ENCODE results near the gene SUSD2. TPM values are rescaled to one million over a fixed set of nuclear protein-coding genes. Genes with fewer than 3 reads are reported as not detected.

Gene SUSD2
- total and polyA plus RNA-seq, 2 of the 8 experiments (the other 6 are each of a cell fraction or from before 2014, with no cell fraction given): 2.0 to 4.8 TPM

DNA sequence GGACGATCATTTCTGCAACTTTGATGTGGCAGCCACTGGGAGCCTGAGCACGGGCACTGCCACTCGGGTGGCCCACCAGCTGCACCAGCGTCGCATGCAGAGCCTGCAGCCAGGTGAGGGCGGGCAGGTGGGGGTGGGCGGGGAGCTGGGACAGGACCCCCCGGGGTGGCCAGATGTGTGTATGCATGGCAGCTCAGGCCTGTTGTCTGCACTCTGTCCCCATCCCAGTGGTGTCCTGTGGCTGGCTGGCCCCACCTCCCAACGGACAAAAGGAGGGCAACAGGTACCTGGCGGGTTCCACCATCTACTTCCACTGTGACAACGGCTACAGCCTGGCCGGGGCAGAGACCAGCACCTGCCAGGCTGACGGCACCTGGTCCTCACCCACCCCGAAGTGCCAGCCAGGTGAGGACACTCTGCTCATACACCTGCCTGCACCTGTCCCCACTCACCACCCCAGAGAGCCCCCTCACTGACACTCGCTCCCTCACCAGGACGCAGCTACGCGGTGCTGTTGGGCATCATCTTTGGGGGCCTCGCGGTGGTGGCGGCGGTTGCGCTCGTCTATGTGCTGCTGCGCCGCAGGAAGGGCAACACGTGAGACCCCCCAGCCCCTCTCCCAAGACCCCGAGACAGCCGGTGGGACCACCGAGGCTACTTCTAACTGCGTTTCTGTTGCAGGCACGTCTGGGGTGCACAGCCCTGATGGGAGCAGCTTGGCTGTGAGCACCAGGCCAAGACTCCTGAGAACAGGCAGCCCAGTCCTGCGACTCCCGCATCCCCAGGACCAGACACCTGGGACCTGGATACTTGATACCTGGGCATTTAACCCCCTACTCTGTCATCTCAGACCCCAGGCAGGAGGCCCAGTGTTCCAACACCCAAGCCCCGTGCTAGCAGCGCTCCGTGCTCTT, 6.7 kb downstream of the SUSD2 start (continued):
- TF ChIP-seq, protein P1, sequence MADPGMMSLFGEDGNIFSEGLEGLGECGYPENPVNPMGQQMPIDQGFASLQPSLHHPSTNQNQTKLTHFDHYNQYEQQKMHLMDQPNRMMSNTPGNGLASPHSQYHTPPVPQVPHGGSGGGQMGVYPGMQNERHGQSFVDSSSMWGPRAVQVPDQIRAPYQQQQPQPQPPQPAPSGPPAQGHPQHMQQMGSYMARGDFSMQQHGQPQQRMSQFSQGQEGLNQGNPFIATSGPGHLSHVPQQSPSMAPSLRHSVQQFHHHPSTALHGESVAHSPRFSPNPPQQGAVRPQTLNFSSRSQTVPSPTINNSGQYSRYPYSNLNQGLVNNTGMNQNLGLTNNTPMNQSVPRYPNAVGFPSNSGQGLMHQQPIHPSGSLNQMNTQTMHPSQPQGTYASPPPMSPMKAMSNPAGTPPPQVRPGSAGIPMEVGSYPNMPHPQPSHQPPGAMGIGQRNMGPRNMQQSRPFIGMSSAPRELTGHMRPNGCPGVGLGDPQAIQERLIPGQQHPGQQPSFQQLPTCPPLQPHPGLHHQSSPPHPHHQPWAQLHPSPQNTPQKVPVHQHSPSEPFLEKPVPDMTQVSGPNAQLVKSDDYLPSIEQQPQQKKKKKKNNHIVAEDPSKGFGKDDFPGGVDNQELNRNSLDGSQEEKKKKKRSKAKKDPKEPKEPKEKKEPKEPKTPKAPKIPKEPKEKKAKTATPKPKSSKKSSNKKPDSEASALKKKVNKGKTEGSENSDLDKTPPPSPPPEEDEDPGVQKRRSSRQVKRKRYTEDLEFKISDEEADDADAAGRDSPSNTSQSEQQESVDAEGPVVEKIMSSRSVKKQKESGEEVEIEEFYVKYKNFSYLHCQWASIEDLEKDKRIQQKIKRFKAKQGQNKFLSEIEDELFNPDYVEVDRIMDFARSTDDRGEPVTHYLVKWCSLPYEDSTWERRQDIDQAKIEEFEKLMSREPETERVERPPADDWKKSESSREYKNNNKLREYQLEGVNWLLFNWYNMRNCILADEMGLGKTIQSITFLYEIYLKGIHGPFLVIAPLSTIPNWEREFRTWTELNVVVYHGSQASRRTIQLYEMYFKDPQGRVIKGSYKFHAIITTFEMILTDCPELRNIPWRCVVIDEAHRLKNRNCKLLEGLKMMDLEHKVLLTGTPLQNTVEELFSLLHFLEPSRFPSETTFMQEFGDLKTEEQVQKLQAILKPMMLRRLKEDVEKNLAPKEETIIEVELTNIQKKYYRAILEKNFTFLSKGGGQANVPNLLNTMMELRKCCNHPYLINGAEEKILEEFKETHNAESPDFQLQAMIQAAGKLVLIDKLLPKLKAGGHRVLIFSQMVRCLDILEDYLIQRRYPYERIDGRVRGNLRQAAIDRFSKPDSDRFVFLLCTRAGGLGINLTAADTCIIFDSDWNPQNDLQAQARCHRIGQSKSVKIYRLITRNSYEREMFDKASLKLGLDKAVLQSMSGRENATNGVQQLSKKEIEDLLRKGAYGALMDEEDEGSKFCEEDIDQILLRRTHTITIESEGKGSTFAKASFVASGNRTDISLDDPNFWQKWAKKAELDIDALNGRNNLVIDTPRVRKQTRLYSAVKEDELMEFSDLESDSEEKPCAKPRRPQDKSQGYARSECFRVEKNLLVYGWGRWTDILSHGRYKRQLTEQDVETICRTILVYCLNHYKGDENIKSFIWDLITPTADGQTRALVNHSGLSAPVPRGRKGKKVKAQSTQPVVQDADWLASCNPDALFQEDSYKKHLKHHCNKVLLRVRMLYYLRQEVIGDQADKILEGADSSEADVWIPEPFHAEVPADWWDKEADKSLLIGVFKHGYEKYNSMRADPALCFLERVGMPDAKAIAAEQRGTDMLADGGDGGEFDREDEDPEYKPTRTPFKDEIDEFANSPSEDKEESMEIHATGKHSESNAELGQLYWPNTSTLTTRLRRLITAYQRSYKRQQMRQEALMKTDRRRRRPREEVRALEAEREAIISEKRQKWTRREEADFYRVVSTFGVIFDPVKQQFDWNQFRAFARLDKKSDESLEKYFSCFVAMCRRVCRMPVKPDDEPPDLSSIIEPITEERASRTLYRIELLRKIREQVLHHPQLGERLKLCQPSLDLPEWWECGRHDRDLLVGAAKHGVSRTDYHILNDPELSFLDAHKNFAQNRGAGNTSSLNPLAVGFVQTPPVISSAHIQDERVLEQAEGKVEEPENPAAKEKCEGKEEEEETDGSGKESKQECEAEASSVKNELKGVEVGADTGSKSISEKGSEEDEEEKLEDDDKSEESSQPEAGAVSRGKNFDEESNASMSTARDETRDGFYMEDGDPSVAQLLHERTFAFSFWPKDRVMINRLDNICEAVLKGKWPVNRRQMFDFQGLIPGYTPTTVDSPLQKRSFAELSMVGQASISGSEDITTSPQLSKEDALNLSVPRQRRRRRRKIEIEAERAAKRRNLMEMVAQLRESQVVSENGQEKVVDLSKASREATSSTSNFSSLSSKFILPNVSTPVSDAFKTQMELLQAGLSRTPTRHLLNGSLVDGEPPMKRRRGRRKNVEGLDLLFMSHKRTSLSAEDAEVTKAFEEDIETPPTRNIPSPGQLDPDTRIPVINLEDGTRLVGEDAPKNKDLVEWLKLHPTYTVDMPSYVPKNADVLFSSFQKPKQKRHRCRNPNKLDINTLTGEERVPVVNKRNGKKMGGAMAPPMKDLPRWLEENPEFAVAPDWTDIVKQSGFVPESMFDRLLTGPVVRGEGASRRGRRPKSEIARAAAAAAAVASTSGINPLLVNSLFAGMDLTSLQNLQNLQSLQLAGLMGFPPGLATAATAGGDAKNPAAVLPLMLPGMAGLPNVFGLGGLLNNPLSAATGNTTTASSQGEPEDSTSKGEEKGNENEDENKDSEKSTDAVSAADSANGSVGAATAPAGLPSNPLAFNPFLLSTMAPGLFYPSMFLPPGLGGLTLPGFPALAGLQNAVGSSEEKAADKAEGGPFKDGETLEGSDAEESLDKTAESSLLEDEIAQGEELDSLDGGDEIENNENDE (IDR thresholded peaks at IDR 0.05; ENCODE audit: insufficient replicate concordance, low read length): no peak
- TF ChIP-seq TCF12 (IDR thresholded peaks at IDR 0.05; ENCODE audit: low read depth, low read length) (no peak), EGR1 (IDR thresholded peaks at IDR 0.05; ENCODE audit: borderline replicate concordance, low read depth, low read length) (no peak), BACH1 (IDR thresholded peaks at IDR 0.05; ENCODE audit: low read length) (no peak), TAF7 (optimal IDR thresholded peaks at IDR 0.05; ENCODE audit: borderline replicate concordance, low read depth, low read length) (no peak), JUN (IDR thresholded peaks at IDR 0.05; ENCODE audit: low read depth, low read length) (no peak), RBBP5 (IDR thresholded peaks at IDR 0.05; ENCODE audit: borderline replicate concordance, low read depth, low read length) (no peak), SUZ12 (IDR thresholded peaks at IDR 0.05; ENCODE audit: low read length) (no peak)
- TF ChIP-seq, protein P2, sequence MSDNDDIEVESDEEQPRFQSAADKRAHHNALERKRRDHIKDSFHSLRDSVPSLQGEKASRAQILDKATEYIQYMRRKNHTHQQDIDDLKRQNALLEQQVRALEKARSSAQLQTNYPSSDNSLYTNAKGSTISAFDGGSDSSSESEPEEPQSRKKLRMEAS (IDR thresholded peaks at IDR 0.05): no peak
